Mesenteric fat pad (tissue), 1 donor: ENCODE data around the gene NF2. TPM values are rescaled to one million over a fixed set of nuclear protein-coding genes. Genes with fewer than 3 reads are reported as not detected.

ENCODE experiments used
- DNase-seq: peaks from one replicate; pipeline ENCODE4 v3.0.0-alpha.2; 2020; ENCODE audit warnings: low spot score
- total RNA-seq: library from RNA; stranded (reverse); fragmentation: NEBNext Ultra II Directional; extraction: Animal tissue kit (Norgen Biotek cat#: 25700); gene quantifications from one replicate; pipeline ENCODE4 v1.2.1, GENCODE V29; 2021
- donor health status: DM: yes; HTN: yes; CAD: no.

NF2 gene
- total RNA-seq, 1 donor from 2014 or later, result 34.1 TPM

DNA sequence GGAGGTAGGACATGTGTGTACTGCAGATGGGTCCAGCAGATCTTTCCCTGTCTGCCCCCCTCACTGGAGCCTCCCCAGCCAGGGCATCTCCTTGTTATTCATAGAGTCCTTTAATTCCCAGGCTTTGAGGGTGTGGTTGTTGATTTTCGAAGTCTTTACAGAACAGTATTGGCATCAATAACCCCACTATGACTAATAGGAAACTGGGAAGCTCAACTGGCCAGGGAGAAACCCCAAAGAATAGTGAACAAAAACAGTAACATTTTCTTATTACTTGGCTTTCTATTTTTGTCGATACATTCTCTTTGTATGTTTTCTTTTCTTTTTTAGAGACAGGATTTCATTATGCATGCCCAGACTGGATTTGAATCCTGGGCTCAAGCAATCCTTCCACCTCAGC lies 57.9 kb downstream of the NF2 start:
- DNase-seq, result no peak

GRCh38 chr22:29663180-29663821 lies 59.9 kb downstream of the NF2 start:
- no peak for DNase-seq

DNA sequence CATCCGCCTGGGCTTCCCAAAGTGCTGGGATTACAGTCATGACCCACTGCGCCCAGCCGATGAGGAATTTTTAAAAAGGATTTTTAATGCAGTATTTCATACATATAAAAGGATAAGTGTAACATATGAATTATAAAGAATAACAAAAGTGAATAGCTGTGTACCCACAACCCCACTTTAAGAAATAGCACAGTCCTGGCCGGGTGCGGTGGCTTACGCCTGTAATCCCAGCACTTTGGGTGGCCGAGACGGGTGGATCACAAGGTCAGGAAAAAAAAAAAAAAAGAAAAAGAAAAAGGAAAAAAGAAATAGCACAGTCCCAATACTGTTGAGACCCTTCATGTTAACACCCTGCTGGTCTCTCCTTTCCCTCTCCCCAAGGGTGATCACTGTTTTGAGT lies 62.1 kb downstream of the NF2 start:
- DNase-seq, result no peak

DNA sequence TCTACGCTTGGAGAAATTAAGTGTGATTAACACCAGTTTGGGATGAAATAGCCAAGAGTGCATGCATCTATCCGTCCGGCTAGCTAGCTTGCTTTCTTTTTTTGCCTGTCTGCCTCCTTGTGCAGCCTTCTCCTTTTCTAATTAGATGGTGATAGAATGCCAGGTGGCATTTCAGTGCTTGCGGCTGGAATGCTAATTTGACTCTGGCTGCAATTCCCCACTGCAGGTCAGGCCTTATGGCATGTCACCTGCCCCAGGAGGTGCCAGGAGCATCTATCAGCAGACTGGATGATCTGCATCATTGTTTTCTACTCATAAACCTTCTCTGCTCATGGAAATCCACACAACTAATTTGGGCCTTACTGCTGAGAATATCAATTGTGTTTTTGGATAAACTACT lies 65.2 kb downstream of the NF2 start:
- DNase-seq, result no peak

- DNase-seq, result no peak
Observed at GRCh38 chr22:29670626-29671025, 67.2 kb downstream of the NF2 start.

- peak; percentile 67 for DNase-seq
Observed at GRCh38 chr22:29673361-29674066, 70.1 kb downstream of the NF2 start.

- peak; percentile 41 for DNase-seq
Observed at GRCh38 chr22:29674121-29674520, 70.7 kb downstream of the NF2 start.

- DNase-seq, result no peak
Observed at GRCh38 chr22:29679316-29679715, 75.9 kb downstream of the NF2 start.

DNA sequence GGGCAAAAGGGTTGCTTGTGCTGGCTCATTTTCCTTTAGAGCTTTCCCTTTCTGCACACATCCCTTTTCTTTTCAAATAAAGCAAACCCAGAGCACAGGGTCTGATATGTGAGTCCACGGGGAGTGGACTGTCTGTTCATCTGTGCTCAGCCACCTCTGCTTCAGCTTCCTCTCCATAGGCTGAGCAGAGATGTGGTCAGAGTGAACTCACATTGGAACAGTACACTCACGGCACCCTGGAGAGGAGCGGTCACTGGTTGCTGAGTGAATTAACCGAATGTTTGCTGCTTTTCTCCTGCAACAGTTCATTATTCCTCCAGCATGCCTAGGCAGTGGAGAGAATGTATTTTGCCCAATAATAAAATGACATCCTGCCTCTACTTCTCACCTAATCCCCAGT lies 80.1 kb downstream of the NF2 start:
- no peak for DNase-seq

- no peak for DNase-seq
Observed at GRCh38 chr22:29684244-29684643, 80.8 kb downstream of the NF2 start.

GRCh38 chr22:29689206-29689879 lies 85.9 kb downstream of the NF2 start:
- no peak for DNase-seq

- no peak for DNase-seq
Observed at GRCh38 chr22:29689880-29690213, 86.4 kb downstream of the NF2 start.

DNA sequence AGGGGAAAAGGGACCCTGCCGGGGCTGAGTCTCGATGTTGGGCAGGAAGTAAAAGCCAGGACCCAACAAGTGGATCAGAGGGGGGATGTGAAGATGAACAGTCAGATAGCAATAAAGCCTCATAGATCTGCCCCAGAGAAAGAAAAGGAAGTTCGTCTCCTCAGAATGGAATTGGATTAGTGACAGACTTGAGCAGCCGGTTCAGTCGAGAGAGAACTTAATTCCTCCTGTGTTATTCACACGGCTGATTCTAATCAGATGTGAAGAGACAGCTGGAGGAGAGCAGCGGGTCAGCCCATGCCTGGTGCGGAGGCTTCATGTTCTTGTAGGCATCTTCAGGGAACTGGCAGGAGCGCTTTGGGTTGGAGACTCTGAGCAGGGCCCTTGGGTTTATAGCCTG lies 87.0 kb downstream of the NF2 start:
- no peak for DNase-seq

GRCh38 chr22:29691636-29692326 lies 88.3 kb downstream of the NF2 start:
- no peak for DNase-seq

- no peak for DNase-seq
Observed at GRCh38 chr22:29692327-29692640, 88.9 kb downstream of the NF2 start.

DNA sequence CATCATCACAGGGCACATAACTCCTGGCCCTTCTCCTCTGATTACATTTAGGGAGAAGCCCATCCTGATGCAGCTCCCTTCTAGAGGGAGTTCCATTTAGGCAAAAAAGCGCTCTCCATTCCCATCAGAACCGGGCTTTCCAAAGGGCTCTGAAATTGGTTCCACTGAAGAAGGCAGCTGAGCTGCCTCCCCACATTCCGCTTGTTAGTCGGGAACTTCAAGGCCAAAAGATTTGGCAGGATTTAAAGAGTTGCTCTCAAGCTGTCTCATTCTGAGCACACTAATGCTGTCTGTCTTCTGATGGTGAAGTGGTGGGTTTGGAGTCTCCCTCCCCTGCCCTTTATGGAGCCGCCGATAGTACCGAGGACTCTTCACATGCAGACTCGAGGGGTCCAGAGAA lies 89.7 kb downstream of the NF2 start:
- DNase-seq, result no peak

GRCh38 chr22:29693671-29694070 lies 90.2 kb downstream of the NF2 start:
- no peak for DNase-seq

DNA sequence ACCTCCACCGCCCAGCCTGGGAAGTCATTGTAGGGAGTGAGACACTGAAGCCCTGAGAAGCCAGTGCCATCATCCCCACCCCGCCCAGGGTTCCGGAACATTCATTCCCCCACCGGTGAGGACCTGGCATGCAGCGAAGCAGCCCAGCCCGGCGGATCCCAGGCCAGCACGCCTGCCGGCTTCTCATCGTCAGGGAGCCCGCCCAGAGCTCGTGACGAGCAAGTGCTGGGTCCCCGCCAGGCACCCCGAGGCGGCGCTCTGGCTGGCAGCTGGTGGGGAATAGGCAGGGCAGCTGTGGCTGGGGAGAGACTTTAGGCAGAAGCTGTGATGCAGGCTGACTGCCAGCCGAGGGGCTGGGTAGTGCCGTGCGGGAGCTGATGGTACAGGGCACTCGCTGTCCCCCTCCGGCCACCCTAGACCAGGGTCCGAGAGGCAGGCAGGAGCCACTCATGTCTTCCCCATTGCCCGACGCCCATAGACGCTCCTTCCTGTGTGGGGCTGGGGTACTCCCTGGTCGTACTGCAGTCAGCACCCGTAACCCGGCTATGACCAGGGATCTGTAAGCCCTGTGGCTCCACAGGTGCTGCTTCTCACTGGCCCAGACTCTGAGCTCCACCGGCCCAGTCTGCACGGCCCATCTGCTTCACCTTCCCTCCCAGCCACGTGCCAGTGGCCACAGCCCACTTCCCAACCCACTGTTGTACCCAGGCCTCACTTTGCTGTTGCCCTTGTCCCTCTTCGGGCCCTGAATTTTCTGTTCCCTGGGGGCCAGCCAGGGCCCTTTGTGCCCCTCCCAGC lies 91.9 kb downstream of the NF2 start:
- DNase-seq, result no peak

- DNase-seq, result no peak
Observed at GRCh38 chr22:29697853-29698598, 94.6 kb downstream of the NF2 start.

GRCh38 chr22:29700206-29700899 lies 96.9 kb downstream of the NF2 start:
- no peak for DNase-seq
